Liver (tissue), 9 donors: ENCODE measurements around the gene HS3ST6. TPM values are rescaled to one million over a fixed set of nuclear protein-coding genes. Genes with fewer than 3 reads are reported as not detected.
A peak's percentile ranks its signal among the peaks of the same experiment; 100 is the strongest.

Source experiments
- DNase-seq: peaks from one replicate; pipeline ENCODE4 v3.0.0-alpha.2; 2017; ENCODE audit warnings: low spot score
- H3K27ac ChIP-seq, 2 donors: one replicate each; pipeline ENCODE4 v1.7.0; 2013; ENCODE audit warnings: inconsistent platforms in 2 of 2, low read length in 2 of 2, control low read depth in 1 of 2, low read depth in 1 of 2, mild to moderate bottlenecking in 1 of 2
- H3K27me3 ChIP-seq, 4 donors: one replicate each; pipeline versions ENCODE4 v1.6.1 to v1.7.0; 2013; ENCODE audit warnings: low read length in 3 of 4, inconsistent platforms in 1 of 4, mild to moderate bottlenecking in 1 of 4, moderate library complexity in 1 of 4; ENCODE audit not compliant: control insufficient read depth in 4 of 4, insufficient read depth in 4 of 4
- H3K36me3 ChIP-seq, 4 donors: one replicate each; pipeline versions ENCODE4 v1.6.1 to v1.7.0; 2013; ENCODE audit warnings: low read length in 3 of 4, mild to moderate bottlenecking in 3 of 4, low read depth in 1 of 4, moderate library complexity in 1 of 4; ENCODE audit not compliant: control insufficient read depth in 4 of 4, insufficient read depth in 3 of 4
- H3K4me1 ChIP-seq, 4 donors: one replicate each; pipeline versions ENCODE4 v1.6.1 to v1.7.0; 2013; ENCODE audit warnings: low read length in 3 of 4, mild to moderate bottlenecking in 3 of 4, moderate library complexity in 1 of 4; ENCODE audit not compliant: control insufficient read depth in 4 of 4, insufficient read depth in 4 of 4
- H3K4me3 ChIP-seq, 3 donors: one replicate each; pipeline versions ENCODE4 v1.6.1 to v1.7.0; 2013; ENCODE audit warnings: low read length in 3 of 3, control low read depth in 1 of 3, low read depth in 1 of 3, mild to moderate bottlenecking in 1 of 3
- H3K9ac ChIP-seq, 2 donors: one replicate each; pipeline ENCODE4 v1.7.0; 2013; ENCODE audit warnings: low read length in 2 of 2, mild to moderate bottlenecking in 2 of 2, moderate library complexity in 2 of 2, control low read depth in 1 of 2, low read depth in 1 of 2
- H3K9me3 ChIP-seq, 4 donors: one replicate each; pipeline versions ENCODE4 v1.6.1 to v1.7.0; 2013; ENCODE audit warnings: low read length in 3 of 4; ENCODE audit not compliant: control insufficient read depth in 4 of 4
- EGR1 ChIP-seq, 2 donors: IDR thresholded peaks; 2 replicates each; pipeline ENCODE4 v1.6.1; 2016 to 2018; ENCODE audit warnings: antibody characterized with exemption in 2 of 2, low read depth in 2 of 2
- HNF4A ChIP-seq, 2 donors: conservative IDR thresholded peaks; 2 replicates each; pipeline ENCODE4 v1.6.1; 2016; ENCODE audit warnings: antibody characterized with exemption in 2 of 2, mild to moderate bottlenecking in 2 of 2
- HNF4G ChIP-seq: IDR thresholded peaks from 2 replicates; pipeline ENCODE4 v1.6.1; 2016; ENCODE audit warnings: antibody characterized with exemption
- JUND ChIP-seq, 2 donors: IDR thresholded peaks; 2 replicates each; pipeline ENCODE4 v1.6.1; 2016; ENCODE audit warnings: antibody characterized with exemption in 2 of 2
- RAD21 ChIP-seq, 2 donors: IDR thresholded peaks; 2 replicates each; pipeline ENCODE4 v1.6.1; 2016; ENCODE audit warnings: antibody characterized with exemption in 2 of 2, mild to moderate bottlenecking in 2 of 2
- RXRA ChIP-seq, 2 donors: IDR thresholded peaks; 2 replicates each; pipeline ENCODE4 v1.6.1; 2017 to 2018; ENCODE audit warnings: antibody characterized with exemption in 2 of 2, mild to moderate bottlenecking in 1 of 2
- SP1 ChIP-seq: IDR thresholded peaks from 2 replicates; pipeline ENCODE4 v1.6.1; 2018; ENCODE audit warnings: antibody characterized with exemption, mild to moderate bottlenecking
- YY1 ChIP-seq: IDR thresholded peaks from 2 replicates; pipeline ENCODE4 v1.6.1; 2016; ENCODE audit warnings: antibody characterized with exemption, mild to moderate bottlenecking
- ZBTB33 ChIP-seq: IDR thresholded peaks from 2 replicates; pipeline ENCODE4 v1.6.1; 2016; ENCODE audit warnings: antibody characterized with exemption
- WGBS: extraction: QIAGEN DNeasy Blood & Tissue Kit; methylation state at CpG from one replicate; pipeline ENCODE4 v1.1.7; 2013; 5-methylcytosine and 5-hydroxymethylcytosine counted together
- polyA plus RNA-seq, 2 donors: library from polyadenylated mRNA; stranded (reverse) in 1 of 2; unstranded in 1 of 2; fragments of 200-250 nt in 1 of 2; fragments of >200 nt in 1 of 2; fragmentation: Nextera tagmentation in 1 of 2; extraction: Ambion mirVana in 1 of 2; gene quantifications; one replicate each; pipeline versions ENCODE4 v1.2.1 to v1.2.3, GENCODE V29; 2013 to 2015
- total RNA-seq, 2 donors: library from RNA; depleted of rRNA; stranded (reverse); fragments of >200 nt; gene quantifications; one replicate each; pipeline ENCODE4 v1.2.3, GENCODE V29; 2014
- TF ChIP-seq, protein P1 (sequence below): IDR thresholded peaks from 2 replicates; pipeline ENCODE4 v1.6.1; 2016; ENCODE audit warnings: antibody characterized with exemption, mild to moderate bottlenecking
- TF ChIP-seq, protein P2 (sequence below): fragments of 150-350 bp; IDR thresholded peaks from 2 replicates; pipeline ENCODE4 v1.5.1; 2017; ENCODE audit warnings: improper control_type of control experiment, low read depth, low read length; ENCODE audit not compliant: missing input control
- donor health status: healthy.
- donor health status: healthy.
- donor health status: healthy.
- donor health status: healthy.
- donor health status: healthy.

HS3ST6 gene
- total and polyA plus RNA-seq, 4 donors = not detected

- TF ChIP-seq, protein P1, sequence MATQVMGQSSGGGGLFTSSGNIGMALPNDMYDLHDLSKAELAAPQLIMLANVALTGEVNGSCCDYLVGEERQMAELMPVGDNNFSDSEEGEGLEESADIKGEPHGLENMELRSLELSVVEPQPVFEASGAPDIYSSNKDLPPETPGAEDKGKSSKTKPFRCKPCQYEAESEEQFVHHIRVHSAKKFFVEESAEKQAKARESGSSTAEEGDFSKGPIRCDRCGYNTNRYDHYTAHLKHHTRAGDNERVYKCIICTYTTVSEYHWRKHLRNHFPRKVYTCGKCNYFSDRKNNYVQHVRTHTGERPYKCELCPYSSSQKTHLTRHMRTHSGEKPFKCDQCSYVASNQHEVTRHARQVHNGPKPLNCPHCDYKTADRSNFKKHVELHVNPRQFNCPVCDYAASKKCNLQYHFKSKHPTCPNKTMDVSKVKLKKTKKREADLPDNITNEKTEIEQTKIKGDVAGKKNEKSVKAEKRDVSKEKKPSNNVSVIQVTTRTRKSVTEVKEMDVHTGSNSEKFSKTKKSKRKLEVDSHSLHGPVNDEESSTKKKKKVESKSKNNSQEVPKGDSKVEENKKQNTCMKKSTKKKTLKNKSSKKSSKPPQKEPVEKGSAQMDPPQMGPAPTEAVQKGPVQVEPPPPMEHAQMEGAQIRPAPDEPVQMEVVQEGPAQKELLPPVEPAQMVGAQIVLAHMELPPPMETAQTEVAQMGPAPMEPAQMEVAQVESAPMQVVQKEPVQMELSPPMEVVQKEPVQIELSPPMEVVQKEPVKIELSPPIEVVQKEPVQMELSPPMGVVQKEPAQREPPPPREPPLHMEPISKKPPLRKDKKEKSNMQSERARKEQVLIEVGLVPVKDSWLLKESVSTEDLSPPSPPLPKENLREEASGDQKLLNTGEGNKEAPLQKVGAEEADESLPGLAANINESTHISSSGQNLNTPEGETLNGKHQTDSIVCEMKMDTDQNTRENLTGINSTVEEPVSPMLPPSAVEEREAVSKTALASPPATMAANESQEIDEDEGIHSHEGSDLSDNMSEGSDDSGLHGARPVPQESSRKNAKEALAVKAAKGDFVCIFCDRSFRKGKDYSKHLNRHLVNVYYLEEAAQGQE = no peak
- peak; percentile 82 to 84 for TF ChIP-seq HNF4A (conservative IDR thresholded peaks at IDR 0.05)
- peak; percentile 79 for TF ChIP-seq SP1
- peak in 1 of 2 donors; percentile 24 for TF ChIP-seq RAD21 (IDR thresholded peaks at IDR 0.05)
These were observed 20.1 kb upstream of the HS3ST6 start (continued) for GRCh38 chr16:1938316-1938715.

DNA sequence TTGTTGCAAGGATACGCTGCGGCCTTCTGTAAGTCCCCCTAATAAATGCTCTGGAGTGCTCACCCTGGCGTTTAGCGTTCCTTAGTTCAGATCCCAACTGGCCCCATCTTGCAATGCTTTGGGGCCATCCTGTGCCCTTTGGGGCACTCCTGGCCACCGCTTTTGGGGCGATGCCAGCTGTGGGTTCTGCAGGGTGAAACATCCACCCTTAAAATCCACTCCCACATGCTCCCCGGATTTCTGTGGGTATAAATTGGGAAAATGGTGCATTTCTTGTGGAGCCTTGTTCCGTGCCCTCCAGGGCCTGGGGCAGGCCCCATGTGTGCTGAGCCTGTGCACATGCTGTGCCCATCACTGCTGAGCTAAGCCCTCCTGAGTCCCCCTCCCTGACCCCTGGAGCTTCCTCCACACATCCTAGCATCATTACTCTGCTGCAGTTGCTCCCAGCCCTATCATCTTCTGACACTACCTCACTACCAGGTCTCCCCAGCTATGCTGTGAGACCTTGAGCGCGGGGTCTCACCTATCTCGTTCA is 18.8 kb upstream of the HS3ST6 start:
- 92% methylated on average over 11 of the region's 11 CpGs for WGBS
- peaks cover 11 to 63% (median 46%) of the 10 kb centered on the region in 4 donors for H3K4me1 ChIP-seq
- no peak overlapping the region for H3K9ac ChIP-seq
- H3K4me3 ChIP-seq = no peak overlapping the region
- H3K27ac ChIP-seq = no peak overlapping the region
- TF ChIP-seq, protein P2, sequence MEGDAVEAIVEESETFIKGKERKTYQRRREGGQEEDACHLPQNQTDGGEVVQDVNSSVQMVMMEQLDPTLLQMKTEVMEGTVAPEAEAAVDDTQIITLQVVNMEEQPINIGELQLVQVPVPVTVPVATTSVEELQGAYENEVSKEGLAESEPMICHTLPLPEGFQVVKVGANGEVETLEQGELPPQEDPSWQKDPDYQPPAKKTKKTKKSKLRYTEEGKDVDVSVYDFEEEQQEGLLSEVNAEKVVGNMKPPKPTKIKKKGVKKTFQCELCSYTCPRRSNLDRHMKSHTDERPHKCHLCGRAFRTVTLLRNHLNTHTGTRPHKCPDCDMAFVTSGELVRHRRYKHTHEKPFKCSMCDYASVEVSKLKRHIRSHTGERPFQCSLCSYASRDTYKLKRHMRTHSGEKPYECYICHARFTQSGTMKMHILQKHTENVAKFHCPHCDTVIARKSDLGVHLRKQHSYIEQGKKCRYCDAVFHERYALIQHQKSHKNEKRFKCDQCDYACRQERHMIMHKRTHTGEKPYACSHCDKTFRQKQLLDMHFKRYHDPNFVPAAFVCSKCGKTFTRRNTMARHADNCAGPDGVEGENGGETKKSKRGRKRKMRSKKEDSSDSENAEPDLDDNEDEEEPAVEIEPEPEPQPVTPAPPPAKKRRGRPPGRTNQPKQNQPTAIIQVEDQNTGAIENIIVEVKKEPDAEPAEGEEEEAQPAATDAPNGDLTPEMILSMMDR = no peak
- TF ChIP-seq YY1 (no peak), ZBTB33 (no peak), HNF4A (conservative IDR thresholded peaks at IDR 0.05) (no peak), RXRA (IDR thresholded peaks at IDR 0.05) (no peak), EGR1 (IDR thresholded peaks at IDR 0.05; ENCODE audit: low read depth in 2 of 2) (no peak), HNF4G (no peak)
- no peaks in the 10 kb centered on the region for H3K27me3 ChIP-seq
- peaks cover 4 to 26% (median 17%) of the 10 kb centered on the region in 4 donors for H3K36me3 ChIP-seq
- no peak for DNase-seq
- no peaks in the 10 kb centered on the region for H3K9me3 ChIP-seq

DNA sequence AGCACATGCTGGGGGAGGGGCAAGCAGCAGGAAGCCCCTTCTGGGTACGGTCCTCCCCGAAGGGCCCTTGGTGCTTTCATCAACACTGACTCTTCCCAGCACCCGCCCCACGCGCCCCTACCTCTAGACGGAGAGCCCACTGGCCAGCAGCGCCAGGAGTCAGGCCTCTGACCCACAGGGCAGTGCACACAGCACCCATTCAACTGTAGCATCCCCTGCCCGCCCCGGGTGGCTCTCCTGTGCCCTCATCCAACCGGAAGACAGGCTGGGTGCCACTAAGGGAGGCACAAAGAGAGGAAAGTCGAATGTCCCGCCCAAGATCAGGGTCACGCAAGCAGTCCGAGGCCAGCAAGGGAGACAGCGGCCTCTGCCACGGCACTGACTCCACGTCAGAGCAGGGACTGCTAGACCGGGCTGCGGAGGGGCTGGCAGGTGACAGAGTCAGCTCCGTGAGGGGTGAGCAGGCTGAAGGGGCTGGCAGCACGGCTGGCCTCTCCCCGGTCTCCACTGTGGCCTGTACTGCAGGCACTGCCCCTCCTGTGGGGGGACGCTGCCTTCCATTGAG is 15.0 kb upstream of the HS3ST6 start:
- Histone ChIP-seq H3K4me1 (peaks cover 1 to 34% (median 17%) of the 10 kb centered on the region in 4 donors), H3K36me3 (peaks cover 0 to 10% (median 6%) of the 10 kb centered on the region in 4 donors), H3K27me3 (no peaks in the 10 kb centered on the region), H3K27ac (peak overlapping the region in 1 of 2 donors; percentile 3), H3K9me3 (no peaks in the 10 kb centered on the region), H3K9ac (no peak overlapping the region), H3K4me3 (no peak overlapping the region)
- DNase-seq = no peak
- 45% methylated on average over 23 of the region's 23 CpGs for WGBS
- TF ChIP-seq JUND (IDR thresholded peaks at IDR 0.05) (no peak), RXRA (IDR thresholded peaks at IDR 0.05) (peak; percentile 12 to 61), HNF4A (conservative IDR thresholded peaks at IDR 0.05) (peak; percentile 24 to 51)
